ENCODE measurements around the gene LIME1.
A peak's percentile ranks its signal among the peaks of the same experiment; 100 is the strongest.

The LIME1 gene

DNA sequence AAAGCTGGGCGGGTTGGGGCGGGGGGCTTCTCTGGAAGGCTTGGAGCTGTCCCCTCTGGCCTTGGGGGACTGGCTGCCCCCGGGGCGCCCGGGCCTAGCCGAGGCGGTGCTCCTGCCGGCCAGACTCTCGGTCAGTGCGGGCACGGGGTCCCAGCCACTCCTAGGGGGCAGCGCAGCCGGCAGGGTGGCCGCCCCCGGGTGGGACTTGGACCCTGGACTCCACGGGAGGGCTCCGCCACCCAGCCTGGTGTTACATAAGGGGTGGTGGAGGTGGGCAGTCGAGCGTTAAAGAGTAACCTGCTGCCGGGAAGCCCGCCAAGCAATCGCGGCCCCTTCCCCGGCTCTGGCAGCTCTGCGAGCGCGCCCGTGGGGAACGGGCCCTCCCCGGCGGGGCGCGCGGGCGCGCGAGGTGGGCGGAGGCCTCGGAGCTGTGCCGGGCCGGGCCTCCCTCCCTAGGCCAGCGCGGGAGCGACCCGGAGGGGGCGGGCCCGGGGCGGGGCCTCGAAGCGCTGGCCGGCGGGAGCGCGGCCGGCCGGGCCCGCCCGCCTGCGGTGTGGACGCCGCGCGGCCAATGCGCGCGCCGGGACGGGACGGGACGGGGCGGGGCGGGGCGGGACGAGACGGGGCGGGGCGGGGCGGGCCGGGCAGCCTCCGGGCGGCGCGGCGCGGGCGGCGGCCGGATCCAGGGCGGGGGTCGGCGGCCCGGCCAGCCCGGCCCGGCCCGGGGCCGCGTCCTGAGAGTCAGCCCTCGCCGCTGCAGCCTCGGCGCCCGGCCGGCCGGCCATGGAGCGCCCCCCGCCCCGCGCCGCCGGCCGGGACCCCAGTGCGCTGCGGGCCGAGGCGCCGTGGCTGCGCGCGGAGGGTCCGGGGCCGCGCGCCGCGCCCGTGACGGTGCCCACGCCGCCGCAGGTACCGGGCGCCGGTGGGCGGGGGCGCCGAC lies 2.9 kb downstream of the LIME1 start, which contains the start of gene SLC2A4RG:
TSS of gene SLC2A4RG (plus strand) at position 647 of the 940 bp plus-strand sequence. CDS start at position 784, 137 bp downstream.
- peak; percentile 63 for DNase-seq

DNA sequence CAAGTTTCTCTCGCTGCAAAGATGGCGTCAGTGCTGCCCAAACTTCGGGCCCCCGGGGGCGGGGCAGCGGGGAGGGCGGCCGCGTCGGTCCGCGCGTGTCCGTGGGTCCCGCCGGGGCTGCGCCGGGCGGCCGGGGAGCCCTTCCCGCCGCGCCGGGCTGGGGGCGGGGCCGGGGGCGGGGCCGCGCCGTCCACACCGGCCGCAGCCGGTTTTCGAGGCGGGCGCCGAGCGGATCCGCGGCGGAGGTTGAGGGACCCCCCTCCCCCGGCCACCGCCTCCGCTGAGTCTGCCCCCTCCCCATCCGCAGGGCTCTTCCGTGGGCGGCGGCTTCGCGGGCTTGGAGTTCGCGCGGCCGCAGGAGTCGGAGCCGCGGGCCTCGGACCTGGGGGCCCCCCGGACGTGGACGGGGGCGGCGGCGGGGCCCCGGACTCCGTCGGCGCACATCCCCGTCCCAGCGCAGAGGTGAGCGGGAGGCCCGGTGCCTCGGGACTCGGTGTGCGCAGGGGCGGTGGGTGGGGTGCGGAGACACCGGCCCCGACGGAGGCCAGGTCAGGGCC lies 3.7 kb downstream of the LIME1 start:
- peak; percentile 33 for DNase-seq

DNA sequence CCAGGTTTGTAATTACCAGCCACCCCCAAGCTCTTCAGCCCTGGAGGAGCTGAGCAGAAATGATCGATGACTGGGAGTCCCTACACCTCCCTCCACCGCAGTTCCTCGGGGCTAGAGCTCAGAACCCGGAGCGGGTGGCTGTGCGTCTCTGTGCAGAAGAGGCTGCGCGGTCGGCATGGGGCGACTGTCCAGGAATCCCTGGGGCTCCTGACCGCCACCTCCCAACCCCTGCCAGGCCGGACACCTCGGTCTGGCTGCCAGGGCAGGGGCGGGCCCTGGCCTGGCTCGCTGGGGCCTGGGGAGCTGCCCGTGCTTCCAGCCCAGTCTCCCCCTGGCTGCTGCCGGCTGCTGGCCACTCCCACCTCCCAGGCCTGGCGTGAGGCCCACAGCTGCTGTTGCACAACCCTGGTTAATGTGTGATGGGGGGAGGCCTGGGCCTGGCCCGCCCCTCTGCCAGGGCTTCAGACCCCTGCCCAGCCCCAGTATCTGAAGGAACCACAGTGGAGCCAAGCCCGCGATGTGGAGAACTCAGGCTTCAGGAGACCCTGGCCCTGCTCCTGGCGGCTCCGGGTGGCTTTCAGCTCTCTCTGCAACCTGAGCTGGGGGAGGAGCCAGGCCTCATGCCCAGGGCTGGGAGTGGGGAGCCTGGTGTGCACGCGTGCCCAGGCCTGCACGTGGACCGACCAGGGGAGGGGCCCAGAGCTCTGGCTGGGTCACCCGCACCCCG lies 4.3 kb downstream of the LIME1 start:
- peak; percentile 50 for DNase-seq

DNA sequence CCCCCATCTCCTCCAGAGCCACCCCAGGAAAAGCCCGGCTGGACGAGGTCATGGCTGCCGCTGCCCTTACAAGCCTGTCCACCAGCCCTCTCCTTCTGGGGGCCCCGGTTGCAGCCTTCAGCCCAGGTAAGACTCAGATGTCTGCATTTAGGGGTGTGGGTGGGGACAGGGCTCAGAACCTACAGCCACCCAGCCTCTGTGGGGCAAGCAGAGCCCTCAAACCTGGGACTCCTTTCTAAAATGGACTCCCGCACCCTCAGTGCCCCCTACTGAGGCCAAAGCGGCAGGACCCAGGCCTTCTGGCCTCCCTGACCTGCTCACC lies 4.9 kb downstream of the LIME1 start:
- DNase-seq = no peak

DNA sequence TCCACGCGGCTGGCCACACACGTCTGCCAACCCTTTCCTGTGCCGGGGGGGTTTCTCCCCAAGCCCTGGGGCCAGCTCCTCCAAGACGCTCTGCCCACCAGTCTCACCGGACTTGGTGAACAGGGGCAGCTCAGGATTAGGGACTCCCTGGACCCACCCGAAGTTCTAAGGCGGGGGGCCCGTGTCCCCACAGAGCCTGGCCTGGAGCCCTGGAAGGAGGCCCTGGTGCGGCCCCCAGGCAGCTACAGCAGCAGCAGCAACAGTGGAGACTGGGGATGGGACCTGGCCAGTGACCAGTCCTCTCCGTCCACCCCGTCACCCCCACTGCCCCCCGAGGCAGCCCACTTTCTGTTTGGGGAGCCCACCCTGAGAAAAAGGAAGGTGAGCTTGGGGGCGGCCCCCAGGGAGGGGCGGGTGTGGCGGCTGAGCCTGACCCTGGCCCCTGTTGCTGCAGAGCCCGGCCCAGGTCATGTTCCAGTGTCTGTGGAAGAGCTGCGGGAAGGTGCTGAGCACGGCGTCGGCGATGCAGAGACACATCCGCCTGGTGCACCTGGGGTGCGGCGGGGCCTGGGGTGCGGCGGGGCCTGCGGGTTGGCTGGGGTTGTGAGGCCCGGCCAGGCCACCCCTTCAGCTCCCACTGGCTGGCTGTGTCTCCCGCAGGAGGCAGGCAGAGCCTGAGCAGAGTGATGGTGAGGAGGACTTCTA lies 5.4 kb downstream of the LIME1 start:
- no peak for DNase-seq

DNA sequence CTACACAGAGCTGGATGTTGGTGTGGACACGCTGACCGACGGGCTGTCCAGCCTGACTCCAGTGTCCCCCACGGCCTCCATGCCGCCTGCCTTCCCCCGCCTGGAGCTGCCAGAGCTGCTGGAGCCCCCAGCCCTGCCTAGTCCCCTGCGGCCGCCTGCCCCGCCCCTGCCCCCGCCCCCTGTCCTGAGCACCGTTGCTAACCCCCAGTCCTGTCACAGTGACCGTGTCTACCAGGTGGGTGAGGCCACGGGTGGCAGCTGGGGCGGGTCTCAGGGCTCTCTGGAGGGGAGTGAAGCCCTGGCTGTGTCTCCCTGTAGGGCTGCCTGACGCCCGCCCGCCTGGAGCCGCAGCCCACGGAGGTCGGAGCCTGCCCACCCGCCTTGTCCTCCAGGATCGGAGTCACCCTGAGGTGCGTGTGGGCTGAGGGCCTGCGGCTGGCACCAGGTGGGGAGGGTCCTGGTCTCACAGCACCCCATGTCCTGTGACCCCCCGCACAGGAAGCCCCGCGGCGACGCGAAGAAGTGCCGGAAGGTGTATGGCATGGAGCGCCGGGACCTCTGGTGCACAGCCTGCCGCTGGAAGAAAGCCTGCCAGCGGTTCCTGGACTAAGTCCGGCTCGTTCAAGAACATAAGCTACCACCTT lies 6.0 kb downstream of the LIME1 start:
- DNase-seq = no peak

DNA sequence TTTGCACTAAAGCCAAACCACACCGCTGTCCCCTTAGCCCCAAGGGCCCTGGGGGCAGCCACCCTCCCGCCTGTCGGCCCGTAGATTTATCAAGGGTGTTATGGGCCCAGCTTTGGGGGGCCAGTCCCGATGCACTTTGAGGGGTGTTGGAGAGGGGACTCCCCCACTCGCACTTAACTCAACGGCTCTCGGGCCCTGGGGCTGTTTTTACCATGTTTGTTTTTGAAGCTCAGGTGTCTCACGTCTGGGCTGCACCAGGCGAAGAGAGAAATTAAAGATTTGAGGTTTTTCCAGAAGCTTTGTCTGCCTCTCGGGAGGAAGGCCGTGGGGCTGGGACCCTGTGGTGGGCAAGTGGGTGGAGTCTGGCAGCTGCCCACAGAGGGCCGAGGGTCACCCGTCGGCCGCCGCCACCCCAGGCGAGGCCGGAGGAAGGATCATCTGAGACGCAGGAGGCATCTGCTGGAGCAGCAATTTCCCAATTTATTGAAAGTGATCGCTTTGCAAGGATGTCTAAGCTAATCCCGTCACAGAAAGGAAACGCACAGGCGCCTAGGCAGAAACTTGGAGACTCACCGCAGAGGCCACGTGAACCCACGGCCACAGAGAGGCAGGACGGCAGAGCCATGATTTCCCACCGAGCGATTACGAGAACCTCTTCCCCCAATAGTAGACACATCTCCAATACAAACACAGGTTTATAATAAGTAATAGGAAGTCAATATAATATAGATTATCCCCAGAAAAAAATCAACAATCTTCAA lies 6.9 kb downstream of the LIME1 start:
- no peak for DNase-seq

DNA sequence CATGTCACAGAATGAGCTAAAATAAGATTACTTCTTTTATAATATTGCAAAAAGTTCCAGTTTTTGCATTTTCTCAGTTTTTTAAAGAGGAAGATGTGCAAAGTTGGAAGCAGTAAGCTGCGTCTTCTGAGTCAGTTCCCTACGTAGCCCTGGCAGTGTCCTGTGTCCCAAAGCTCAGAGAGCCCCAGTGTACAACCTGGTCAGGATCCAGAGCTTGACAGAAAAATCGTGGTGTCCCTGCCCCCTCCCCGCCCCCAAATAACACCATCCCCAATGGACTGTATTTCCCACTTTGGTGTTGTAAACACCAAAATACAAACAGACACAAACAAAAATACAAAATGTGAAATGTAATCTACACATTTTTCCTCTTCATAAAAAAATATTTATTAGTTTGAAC lies 7.7 kb downstream of the LIME1 start:
- no peak for DNase-seq

DNA sequence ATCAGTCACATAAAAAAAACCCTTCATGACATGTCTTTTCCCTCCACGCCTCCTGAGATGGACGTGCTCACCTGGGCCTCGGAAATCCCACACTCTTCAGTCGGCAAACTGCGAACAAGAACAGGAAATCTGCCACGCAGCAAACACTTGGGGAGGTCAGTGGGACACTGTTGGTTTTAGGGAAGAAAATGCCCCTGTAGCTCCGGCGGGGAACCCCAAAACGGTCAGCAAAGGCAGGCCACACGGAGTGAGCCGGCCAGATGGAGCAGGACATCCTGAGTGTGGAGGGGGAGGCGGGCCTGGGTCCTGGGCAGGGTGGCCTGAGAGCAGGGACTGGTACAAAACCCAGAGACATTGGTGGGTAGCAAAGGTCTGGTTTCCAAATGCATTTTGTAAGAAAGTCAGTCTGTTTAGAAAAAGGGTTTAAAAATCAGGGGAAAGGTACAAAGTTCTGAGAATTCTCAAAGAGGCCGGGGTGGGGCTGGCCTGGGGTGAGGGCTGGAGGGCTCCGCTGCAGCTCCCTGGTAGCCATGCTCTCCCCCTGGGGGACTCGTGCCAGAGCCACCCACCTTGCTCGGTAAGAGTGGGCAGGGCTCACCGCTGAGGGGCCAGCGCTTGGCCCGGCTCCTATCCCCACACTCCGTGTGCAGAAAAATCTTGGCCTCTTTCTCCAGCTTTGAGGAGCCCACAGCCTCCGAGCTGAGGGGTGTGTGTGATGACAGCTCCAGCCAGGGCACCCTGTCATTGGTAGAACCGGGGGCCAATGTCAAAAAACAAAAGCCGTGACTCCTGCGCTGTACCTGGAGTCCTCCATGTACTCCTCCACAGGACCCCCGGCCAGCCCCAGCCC lies 8.3 kb downstream of the LIME1 start:
- DNase-seq = no peak

DNA sequence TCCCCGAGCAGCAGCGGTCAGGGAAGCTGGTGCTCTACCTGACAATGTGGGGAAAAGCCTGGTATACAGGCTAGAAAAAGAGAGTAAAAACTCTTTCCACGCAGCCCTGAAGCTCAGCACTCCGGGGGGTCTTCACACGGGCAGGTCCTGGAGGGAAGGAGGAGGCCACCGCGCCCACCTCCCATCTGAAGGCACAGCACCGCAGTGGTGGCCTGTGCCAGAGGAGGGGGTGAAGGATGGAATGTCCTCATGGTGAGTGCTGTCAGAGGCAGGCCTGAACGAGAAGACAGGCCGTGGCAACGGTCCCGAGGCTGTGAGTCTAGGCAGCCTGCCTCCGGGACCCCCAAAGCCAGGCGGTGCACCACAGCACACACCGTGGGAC lies 9.0 kb downstream of the LIME1 start:
- DNase-seq = no peak

DNA sequence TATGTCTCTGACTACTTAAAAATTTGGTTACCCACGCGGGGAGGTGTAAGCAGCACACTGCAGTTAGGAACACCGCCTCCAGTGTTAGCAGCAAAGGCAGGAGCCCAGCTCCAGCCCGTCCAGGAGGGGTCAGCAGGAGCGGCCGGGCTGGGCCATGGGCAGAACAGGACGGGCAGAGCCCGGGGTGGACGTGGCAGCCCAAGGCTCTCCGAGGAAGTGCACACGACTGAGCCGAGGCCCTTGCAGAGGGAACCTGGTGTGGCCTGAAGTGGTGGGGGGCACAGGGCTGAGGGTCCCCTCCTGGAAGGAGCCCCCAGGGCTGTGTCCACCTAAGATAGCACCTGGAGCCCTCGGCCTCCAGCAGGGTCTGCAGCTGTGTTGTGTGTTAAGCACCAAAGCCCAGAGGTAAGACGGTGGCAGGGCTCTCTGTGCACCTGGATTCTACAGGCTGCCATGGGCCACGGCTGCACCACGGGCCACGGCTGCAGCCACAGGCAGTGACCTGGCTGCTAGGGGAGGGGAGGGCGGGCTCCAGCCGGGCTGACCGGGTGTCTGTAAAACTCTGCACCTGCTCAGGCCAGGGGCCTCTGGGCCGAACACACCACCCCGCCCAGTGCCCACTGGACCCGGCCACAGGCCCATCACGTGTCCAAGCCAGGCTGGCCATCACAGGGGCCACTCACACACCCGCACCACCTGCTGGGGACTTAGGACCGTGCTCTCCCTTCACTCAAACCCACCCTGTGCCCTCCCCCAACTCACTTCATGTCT lies 9.7 kb downstream of the LIME1 start:
- DNase-seq = no peak

DNA sequence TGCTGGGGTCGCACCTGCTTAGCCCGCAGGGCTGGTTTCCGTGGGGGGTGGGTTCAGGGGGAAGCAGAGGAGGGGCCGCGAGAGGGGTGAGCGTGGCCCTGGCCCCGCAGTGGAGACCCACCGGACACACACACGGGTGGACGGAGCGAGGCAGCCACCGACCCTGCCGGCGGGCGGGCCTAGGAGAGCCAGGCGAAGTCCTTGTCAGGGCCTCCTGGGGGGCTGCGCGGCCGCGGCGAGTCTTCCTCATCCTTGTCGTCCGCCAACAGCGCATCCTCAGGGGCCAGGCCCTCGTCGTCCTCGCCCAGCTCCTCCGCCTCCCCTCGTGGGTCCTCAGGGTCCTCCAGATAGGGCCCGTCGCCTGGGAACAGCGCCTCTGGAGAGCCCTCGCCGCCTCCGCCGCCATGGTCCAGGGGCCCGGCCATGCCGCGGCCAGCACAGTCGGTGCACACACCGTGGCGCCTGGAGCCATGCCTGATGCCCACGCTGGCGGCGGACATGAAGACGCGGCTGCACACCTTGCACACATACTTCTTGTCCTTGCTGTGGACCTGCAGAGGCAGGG lies 10.4 kb downstream of the LIME1 start:
- DNase-seq = no peak

DNA sequence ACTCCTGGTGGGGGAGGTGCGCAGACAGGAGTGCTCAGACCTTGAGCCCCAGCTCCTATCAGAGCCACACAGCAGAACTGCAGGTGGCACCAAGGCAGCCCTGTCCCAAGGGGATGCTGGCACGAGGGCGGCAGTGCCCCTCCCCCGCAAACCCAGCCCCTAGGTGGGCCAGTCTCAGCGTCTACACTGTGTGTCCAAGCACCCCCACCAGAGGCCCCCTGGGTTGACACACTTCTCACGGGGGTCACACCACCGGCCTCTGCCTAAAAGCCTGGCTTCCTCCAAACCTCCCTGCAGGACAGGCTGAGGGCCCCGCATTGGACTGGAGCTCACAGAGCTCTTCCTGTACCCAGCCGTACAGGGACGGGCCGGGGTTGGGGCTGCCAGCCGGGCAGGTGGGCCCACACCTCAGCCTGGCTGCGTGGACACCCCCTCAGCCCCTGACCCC lies 11.2 kb downstream of the LIME1 start:
- DNase-seq = no peak

DNA sequence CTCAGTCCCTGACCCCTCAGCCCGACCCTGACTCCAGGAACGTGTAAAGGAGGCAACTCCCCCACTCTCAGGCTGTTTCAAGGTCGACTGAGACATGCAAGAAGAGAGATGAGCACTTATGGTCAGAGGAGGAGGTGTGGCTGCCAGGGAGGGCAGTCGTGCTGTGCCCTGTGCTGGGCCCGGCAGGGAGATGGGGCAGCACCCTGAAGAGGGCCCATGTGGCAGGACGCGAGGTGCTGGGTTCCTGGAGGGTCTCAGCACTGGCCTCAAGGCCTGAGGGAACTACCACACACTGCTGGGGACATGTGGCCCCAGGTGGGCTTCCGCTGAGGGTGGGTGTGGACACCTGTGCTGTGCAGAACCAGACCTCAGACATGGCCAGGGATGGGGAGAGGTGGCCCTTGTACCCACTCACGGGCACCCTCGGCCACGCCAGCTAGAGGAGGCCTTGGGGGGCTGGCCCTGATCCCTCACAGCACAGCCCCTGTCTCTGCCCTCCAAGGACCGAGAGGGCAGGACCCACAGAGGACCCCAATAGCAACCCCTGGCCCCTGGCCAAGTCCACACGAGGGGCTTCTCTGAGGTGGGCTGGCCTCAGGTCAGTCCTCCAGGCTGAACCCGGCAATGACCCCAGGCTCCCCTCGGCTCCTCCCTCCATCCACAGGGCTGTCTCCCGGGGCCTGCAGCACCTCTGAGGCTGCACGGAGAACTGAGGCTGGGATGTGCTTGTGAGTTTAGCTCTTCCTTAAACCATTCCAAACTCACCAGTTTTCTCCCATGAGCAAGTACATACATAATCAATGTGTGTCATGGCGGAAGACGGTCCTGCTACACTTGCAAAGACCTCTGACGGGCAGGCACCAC lies 11.8 kb downstream of the LIME1 start:
- no peak for DNase-seq

DNA sequence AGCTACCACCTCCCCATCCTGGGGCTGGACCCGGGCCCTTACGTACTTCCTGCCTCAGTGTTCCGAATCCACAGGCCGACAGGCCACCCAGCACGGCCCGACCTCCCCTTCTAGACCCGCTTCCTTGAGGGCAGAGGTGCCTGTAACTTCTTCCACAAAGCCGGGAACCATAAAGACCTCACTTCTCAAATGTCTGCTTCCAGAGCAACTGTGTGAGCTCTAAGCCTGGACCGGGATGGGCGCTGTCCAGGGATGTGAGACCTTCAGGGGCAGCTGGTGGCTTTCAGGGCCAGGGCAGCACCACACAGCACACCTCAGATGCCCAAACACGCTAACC lies 12.4 kb downstream of the LIME1 start:
- no peak for DNase-seq

DNA sequence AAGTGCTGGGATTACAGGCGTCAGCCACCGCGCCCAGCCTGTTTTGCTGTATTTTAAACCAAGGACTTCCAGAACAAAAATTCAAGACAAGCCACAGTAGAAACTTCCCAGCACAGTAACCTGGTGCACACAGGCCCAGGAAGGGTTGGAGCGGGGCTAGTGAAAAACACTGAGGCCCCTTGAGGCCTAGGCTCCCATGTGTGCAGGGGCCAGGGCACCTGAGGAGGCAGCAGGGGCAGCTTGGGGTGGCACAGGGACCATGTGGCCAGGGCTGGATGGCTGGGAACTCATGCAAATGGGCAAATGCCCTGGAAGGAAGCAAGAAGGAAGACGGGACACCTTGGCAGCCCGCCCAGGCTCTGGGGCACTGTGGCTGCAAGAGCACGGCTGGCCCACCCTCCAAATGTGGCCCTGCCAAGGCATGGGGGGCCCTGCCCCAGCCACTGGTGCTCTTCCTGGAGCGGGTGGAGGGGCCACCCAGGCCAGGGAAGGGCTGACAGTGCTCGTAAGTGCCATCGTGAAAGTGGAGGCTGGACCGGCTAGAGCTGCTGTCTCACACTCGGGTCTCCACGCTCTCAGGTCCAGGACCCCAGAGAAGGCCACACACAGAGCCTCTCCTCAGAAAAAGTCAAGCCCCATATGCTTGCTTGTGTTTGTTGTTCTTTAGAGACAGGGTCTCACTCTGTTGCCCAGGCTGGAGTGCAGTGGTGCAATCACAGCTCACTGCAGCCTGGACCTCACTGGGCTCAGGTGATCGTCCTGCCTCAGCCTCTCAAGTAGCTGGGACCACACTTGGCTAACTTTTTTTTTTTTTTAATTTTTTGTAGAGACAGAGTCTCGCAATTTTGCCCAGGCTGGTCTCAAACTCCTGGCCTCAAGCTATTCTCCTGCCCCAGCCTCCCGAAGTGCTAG lies 13.4 kb downstream of the LIME1 start:
- DNase-seq = no peak

DNA sequence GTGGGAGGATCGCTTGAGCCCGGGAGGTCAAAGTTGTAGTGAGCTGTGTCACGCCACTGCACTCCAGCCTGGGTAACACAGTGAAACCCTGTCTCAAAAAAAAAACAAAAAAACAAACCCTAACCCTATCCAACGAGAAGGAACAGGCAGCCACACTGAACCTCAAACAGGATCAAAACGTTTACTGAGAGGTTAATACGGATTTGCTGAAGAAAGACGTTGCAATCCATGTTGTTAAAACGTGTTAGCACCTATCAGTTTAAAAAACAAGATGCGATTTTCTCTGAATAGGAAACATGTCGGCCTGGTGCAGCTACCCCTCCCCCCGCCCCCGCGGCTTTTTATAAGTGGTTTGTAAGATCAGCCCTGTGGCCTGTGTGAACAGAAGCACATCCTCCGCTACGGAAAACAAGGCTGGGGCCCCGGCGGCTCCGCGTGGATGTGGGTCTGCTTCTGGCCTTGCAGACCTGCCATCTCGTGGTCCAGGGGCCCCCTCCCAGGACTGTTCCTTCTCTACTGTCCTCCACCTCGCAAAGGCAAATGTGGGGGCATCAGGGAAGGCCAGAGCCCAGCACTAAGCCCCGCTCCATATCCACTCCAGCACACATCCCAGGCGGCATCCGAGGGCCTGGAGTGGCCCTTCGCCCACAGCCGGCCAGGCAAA lies 14.5 kb downstream of the LIME1 start:
- peak; percentile 52 for DNase-seq
